GM12875 (cell line): ENCODE data around the gene PKN2.
"Not testable (repeated sequence)": the region's sequence is repeated elsewhere in the genome, so short reads cannot be mapped to it uniquely, and the experiment has no call there.

Experiments used
- H3K4me3 ChIP-seq: one replicate; pipeline ENCODE4 v1.5.1; 2011; ENCODE audit warnings: low read depth, low read length, control low read depth
- TF ChIP-seq, protein P1 (sequence below): IDR thresholded peaks from 2 replicates; pipeline ENCODE4 v1.5.1; 2011; ENCODE audit warnings: low read depth, mild to moderate bottlenecking, control low read depth, inconsistent platforms, low read length, moderate library complexity, borderline replicate concordance; ENCODE audit not compliant: insufficient read depth

PKN2 gene

GRCh38 chr1:88878731-88879130 lies 194.7 kb downstream of the PKN2 start:
- TF ChIP-seq, protein P1, sequence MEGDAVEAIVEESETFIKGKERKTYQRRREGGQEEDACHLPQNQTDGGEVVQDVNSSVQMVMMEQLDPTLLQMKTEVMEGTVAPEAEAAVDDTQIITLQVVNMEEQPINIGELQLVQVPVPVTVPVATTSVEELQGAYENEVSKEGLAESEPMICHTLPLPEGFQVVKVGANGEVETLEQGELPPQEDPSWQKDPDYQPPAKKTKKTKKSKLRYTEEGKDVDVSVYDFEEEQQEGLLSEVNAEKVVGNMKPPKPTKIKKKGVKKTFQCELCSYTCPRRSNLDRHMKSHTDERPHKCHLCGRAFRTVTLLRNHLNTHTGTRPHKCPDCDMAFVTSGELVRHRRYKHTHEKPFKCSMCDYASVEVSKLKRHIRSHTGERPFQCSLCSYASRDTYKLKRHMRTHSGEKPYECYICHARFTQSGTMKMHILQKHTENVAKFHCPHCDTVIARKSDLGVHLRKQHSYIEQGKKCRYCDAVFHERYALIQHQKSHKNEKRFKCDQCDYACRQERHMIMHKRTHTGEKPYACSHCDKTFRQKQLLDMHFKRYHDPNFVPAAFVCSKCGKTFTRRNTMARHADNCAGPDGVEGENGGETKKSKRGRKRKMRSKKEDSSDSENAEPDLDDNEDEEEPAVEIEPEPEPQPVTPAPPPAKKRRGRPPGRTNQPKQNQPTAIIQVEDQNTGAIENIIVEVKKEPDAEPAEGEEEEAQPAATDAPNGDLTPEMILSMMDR, result no peak
- H3K4me3 ChIP-seq, result no peak overlapping the region

- H3K4me3 ChIP-seq, result not testable (repeated sequence)
Observed at GRCh38 chr1:88880717-88881116, 196.6 kb downstream of the PKN2 start.

- TF ChIP-seq, protein P1, result no peak
- H3K4me3 ChIP-seq, result no peak overlapping the region
Observed at GRCh38 chr1:88883156-88883555, 199.1 kb downstream of the PKN2 start.
